GM12892 (cell line): Measurements from ENCODE around the gene FAM187B.

Source experiments
- POLR2A ChIP-seq: IDR thresholded peaks from 2 replicates; pipeline ENCODE4 v1.6.1; 2011; ENCODE audit warnings: low read depth, low read length, control low read depth
- POLR2AphosphoS5 ChIP-seq: IDR thresholded peaks from 2 replicates; pipeline ENCODE4 v1.6.1; 2011; ENCODE audit warnings: low read depth, low read length, control low read depth
- TAF1 ChIP-seq: IDR thresholded peaks from 2 replicates; pipeline ENCODE4 v1.6.1; 2011; ENCODE audit warnings: low read depth, mild to moderate bottlenecking, control low read depth, low read length, borderline replicate concordance

- TF ChIP-seq TAF1 (no peak), POLR2A (no peak), POLR2AphosphoS5 (no peak)
These were observed 43.7 kb upstream of the FAM187B start for GRCh38 chr19:35272122-35272719.
